Prostate gland (tissue), 2 donors: Measurements from ENCODE around the gene ZMAT2. TPM values are rescaled to one million over a fixed set of nuclear protein-coding genes. Genes with fewer than 3 reads are reported as not detected.

Experiments used
- DNase-seq: peaks from one replicate; pipeline ENCODE4 v3.0.0-alpha.2; 2019; ENCODE audit warnings: low spot score
- H3K27ac ChIP-seq, 2 donors: fragments of 200-600 bp; sonication (generic); 2 replicates each; pipeline ENCODE4 v1.5.1; 2017 to 2019
- H3K27me3 ChIP-seq: fragments of 200-600 bp; sonication (generic); replicated peaks from 2 replicates; pipeline ENCODE4 v1.5.1; 2019; ENCODE audit not compliant: insufficient read depth
- H3K36me3 ChIP-seq, 2 donors: fragments of 200-600 bp; sonication (generic); 1 replicate in 1 of 2; 2 replicates in 1 of 2; pipeline versions ENCODE4 v1.5.1 to v1.8.1; 2017 to 2019
- H3K4me1 ChIP-seq: fragments of 200-600 bp; sonication (generic); replicated peaks from 2 replicates; pipeline ENCODE4 v1.5.1; 2019
- H3K4me3 ChIP-seq, 2 donors: fragments of 200-600 bp; sonication (generic); 2 replicates each; pipeline ENCODE4 v1.5.1; 2017 to 2019
- H3K9me3 ChIP-seq: fragments of 200-600 bp; sonication (generic); 2 replicates; pipeline ENCODE4 v1.5.1; 2017
- CTCF ChIP-seq, 4 experiments: fragments of 200-600 bp in 2 of 4; fragments of 450-650 bp in 2 of 4; sonication (generic) in 2 of 4; IDR thresholded peaks; 1 replicate in 3 of 4; 2 replicates in 1 of 4; pipeline ENCODE4 v1.5.1; 2016 to 2019; ENCODE audit warnings: antibody characterized with exemption in 4 of 4, mild to moderate bottlenecking in 2 of 4, moderate library complexity in 2 of 4
- POLR2A ChIP-seq: fragments of 450-650 bp; IDR thresholded peaks from one replicate; pipeline ENCODE4 v1.6.1; 2016; ENCODE audit warnings: antibody characterized with exemption, mild to moderate bottlenecking
- POLR2AphosphoS5 ChIP-seq: sonication (generic); formaldehyde crosslinking; IDR thresholded peaks from one replicate; pipeline ENCODE4 v1.6.1; 2017; ENCODE audit warnings: antibody characterized with exemption
- WGBS: methylation state at CpG from one replicate; pipeline ENCODE4 v1.1.5; 2018; 5-methylcytosine and 5-hydroxymethylcytosine counted together
- intact Hi-C: fragments of 100-400 bp; cut with DNase I; formaldehyde crosslinking; loops from one replicate; pipeline ENCODE4 v1.14.2; 2022
- total RNA-seq, 2 donors: library from RNA; depleted of rRNA; stranded (reverse); fragments of >200 nt; gene quantifications; one replicate each; pipeline ENCODE4 v1.1.0, GENCODE V29; 2016

ZMAT2 gene
- total RNA-seq, 2 donors from 2014 or later = 26.0 to 36.8 TPM

GRCh38 chr5:140671472-140672125 is 28.6 kb upstream of the ZMAT2 start:
- Histone ChIP-seq H3K4me3 (no peak overlapping the region), H3K4me1 (no peaks in the 10 kb centered on the region), H3K27me3 (no peaks in the 10 kb centered on the region), H3K9me3 (no peaks in the 10 kb centered on the region), H3K27ac (no peak overlapping the region), H3K36me3 (peaks cover 4 to 18% of the 10 kb centered on the region in 2 donors)
- no peak for DNase-seq
- intact Hi-C loops = no loop called here
- TF ChIP-seq POLR2AphosphoS5 = no peak
- no peak for TF ChIP-seq CTCF (IDR thresholded peaks at IDR 0.05)
- TF ChIP-seq POLR2A = no peak
- WGBS = 89% methylated on average over 4 of the region's 7 CpGs

DNA sequence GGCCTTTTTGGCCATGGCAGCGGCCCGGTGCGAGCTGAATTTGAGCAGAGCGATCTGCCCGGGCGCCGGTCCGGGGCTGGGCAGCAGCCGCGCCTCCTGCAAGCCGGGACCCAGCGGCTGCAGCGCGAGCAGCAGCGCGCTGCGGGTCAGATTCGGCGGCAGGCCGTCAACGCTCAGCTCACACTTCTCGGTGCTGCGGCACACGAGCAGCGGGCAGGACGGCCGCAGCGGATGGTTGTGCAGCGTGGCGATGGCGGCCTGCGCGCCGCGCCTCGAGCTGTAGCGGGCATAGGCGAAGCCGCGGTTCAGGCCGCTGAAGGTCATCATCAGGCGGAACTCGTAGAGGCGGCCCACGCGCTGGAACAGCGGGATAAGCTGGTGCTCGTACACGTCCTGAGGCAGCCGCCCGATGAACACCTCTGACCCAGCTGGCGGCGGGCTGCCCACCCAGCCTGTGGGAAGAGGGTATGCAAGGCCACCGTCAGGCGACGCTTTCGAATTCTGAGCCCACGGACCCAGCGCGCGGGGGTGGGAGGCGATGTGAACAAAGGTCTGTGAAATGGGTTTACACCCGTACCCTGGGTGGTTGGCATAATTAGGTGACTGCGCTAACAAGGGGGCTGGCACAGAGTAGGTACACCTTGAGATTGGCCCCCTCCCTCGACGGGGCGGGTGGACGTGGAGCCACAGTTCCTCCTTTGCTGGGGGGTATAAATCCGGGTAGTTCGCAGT is 27.6 kb upstream of the ZMAT2 start:
- peaks cover 4 to 21% of the 10 kb centered on the region in 2 donors for H3K36me3 ChIP-seq
- TF ChIP-seq POLR2AphosphoS5 = no peak
- TF ChIP-seq CTCF (IDR thresholded peaks at IDR 0.05) = no peak
- TF ChIP-seq POLR2A = no peak

GRCh38 chr5:140673187-140673976 is 26.9 kb upstream of the ZMAT2 start, which contains the start of gene DND1:
Gene DND1, minus strand, starts transcription at chr5:140673576. Its CDS starts 34 bp downstream, at chr5:140673542.
- intact Hi-C loops = no loop called here
- no peaks in the 10 kb centered on the region for H3K27me3 ChIP-seq
- H3K4me1 ChIP-seq = no peaks in the 10 kb centered on the region
- no peaks in the 10 kb centered on the region for H3K9me3 ChIP-seq
- no peak for DNase-seq
- H3K4me3 ChIP-seq = no peak within 1 kb of the TSS
- 85% methylated on average over 45 of the region's 45 CpGs for WGBS
- TF ChIP-seq POLR2AphosphoS5 (no peak), POLR2A (no peak), CTCF (IDR thresholded peaks at IDR 0.05) (no peak)
- H3K36me3 ChIP-seq = peaks cover 0 to 21% of the 10 kb centered on the region in 2 donors
- H3K27ac ChIP-seq = no peak within 1 kb of the TSS

More for the DNA sequence above, 27.6 kb upstream of the ZMAT2 start:
- 64% methylated on average over 57 of the region's 70 CpGs for WGBS
- H3K27me3 ChIP-seq = no peaks in the 10 kb centered on the region
- H3K4me1 ChIP-seq = no peaks in the 10 kb centered on the region
- no peak overlapping the region for H3K27ac ChIP-seq
- intact Hi-C loops = no loop called here
- no peak overlapping the region for H3K4me3 ChIP-seq
- no peaks in the 10 kb centered on the region for H3K9me3 ChIP-seq
- DNase-seq = no peak

GRCh38 chr5:140674211-140674610 is 26.0 kb upstream of the ZMAT2 start:
- intact Hi-C loops = no loop called here
- TF ChIP-seq POLR2AphosphoS5 (no peak), CTCF (IDR thresholded peaks at IDR 0.05) (no peak), POLR2A (no peak)
- H3K36me3 ChIP-seq = peaks cover 0 to 22% of the 10 kb centered on the region in 2 donors
- H3K27me3 ChIP-seq = no peaks in the 10 kb centered on the region
- H3K4me3 ChIP-seq = no peak overlapping the region
- 77% methylated on average over 2 of the region's 2 CpGs for WGBS
- no peak overlapping the region for H3K27ac ChIP-seq
- H3K4me1 ChIP-seq = no peaks in the 10 kb centered on the region
- H3K9me3 ChIP-seq = no peaks in the 10 kb centered on the region
- DNase-seq = no peak
